ENCODE results near the gene RNF220.
"Not testable (repeated sequence)": the region's sequence is repeated elsewhere in the genome, so short reads cannot be mapped to it uniquely, and the experiment has no call there.

The RNF220 gene

DNA sequence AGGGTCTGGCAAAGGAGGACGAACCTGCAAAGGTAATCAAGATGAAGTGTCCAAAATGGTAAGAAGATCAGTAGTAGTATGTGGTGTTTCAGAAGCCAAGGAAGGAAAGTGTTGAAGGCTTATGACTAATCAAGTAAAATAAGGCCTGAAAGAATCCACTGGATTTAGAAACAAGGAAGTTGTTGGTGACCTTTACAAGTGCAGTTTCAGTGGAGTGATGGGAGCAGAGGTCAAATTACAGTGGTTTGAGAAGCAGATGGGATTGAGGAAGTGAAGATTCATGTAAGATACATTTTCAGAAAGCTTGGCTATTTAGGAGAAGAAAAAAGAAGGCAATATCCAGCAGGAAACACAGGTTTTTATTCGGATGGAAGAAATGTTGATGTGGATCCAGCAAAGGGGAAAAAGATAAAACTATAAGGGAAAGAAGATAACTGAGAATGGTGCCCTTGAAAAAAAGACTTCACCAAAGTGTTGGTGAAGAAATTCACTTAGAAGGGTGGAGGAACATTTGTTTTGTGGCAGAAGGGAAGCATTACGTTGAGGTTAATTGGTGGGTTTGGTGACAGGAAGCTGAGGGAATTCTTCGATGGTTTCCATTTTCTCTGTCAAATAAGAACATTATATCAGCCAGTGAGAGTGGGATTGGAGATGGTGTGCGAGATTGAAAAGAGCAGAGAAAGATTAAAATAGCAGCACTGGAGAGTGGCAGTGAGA, 271.6 kb downstream of the RNF220 start:
- no peak for DNase-seq (ENCODE audit: low spot score)

DNA sequence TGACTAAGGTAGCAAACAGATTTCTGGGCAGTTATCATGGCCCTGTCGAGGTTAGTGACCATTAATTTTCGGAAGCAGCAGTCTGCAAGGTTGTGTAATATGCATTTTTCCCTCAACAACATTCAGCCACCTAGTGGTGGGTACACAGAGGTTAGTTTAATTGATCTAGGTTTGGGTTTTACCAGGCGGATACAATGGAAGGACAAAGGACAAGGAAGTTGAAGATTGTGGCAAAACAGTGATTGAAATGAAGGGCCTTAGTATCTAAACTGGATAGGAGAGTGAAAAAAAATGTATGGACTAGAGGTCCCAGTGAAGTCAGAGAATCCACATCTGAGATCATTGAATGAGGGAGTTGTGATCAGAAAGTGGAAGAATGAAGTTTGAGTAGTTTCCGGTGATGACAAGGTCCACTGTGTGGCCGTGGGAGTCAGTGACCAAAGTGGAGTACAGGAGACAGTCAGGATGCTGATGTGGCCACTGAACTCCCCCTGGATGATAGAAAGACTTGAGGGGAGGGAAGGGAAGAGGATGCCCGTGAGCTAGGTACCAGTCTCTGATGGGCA, 272.2 kb downstream of the RNF220 start:
- peak; percentile 27 for DNase-seq (ENCODE audit: low spot score)

DNA sequence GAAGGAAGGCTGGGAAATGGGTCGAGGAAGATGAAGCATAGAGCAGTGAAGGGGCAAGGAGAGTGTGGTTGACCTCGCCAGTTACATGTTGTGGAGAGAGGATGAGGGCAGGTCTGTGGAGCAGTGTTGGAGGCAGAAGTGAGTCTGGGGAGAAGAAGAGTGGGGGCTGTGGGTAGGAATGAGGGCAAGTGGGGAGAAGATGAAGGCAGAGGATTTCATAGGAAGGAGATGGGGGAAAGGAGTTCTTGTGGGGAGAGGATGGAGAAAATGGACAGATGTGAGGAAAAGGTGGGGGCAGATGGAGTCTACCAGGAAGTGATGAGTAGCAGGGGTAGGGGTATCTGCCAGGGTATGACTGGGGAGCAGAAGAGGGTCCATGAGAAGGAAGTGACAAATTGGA, 273.1 kb downstream of the RNF220 start:
- DNase-seq (ENCODE audit: low spot score), result no peak

DNA sequence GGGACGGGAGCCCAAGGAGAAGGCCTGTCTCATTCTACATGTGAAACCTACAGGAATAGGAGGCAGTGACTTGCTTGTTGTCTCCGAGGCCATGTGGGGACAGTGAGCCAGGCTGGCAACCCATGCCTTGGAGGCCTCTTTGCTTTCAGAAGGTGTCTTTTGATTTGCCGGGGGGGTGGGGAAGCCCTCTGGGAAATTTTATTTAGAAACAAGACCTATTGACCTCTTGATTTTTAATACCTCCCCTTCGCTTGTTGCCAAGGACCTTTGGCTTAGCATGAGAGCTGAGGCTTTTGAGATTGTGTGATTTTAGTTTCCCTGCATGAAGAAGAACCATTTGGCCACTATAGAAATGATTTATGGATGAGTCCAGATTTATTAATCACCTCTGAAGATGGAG, 273.6 kb downstream of the RNF220 start:
- no peak for DNase-seq (ENCODE audit: low spot score)

GRCh38 chr1:44679468-44679867, 274.4 kb downstream of the RNF220 start:
- no peak for DNase-seq (ENCODE audit: low spot score)

DNA sequence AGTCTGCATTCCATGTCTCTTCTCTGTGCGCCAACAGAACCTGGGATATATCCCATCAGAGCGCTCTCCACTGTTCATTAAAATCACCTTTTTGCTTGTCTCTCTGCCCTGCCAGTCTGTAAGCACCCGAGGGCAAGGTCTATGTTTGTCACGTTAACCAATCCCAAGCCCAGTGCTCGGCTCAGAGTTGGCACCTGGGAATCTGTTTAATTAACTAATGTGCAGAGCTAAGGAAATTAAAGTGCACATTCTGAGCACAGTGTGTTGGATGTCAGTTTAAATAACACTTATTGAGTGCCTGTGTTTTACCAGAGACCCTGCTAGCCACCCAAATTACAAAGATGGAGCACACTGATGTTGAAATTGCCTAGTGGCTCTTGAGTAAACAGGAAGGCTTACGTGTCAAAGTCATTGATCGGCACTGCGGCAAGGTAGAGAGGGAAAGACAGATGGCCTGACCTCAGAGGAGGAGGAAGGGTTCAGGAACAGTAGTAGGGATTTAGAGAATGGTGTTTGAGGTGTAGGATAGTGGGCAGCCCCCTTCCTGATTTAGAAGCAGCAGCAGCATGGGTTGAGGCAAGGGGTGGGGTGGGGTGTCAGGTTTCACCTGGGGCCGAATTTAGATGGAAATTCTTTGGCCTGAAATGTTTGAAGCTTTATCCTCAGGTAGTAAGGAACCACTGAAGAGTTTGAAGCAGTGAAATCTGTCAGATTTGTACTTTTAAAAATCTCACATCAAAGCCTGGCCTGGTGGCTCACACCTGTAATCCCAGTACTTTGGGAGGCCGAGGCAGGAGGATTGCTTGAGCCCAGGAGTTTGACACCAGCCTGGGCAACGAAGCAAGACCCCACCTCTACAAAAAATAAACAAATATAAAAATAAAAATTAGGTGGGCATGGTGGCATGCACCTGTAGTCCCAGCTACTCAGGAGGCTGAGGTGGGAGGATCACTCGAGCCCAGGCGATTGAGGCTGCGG, 277.1 kb downstream of the RNF220 start:
- no peak for DNase-seq (ENCODE audit: low spot score)

DNA sequence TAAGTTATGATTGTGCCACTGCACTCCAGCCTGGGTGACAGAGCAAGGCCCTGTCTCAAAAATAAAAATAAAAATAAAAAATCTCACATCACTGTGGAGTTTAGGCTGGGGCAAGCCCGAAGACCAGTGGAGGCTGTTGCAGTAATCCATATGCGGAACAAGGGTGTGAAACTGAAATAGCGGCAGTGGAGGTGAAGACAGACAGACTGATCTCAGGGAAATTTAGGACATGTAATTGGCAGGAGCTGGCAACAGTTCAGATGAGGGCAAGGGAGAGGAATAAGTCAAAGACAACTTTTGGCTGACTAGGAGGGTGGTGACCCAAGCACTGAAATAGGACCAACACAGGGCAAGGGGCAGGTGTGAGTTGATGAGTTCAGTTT, 277.8 kb downstream of the RNF220 start:
- DNase-seq (ENCODE audit: low spot score), result no peak

DNA sequence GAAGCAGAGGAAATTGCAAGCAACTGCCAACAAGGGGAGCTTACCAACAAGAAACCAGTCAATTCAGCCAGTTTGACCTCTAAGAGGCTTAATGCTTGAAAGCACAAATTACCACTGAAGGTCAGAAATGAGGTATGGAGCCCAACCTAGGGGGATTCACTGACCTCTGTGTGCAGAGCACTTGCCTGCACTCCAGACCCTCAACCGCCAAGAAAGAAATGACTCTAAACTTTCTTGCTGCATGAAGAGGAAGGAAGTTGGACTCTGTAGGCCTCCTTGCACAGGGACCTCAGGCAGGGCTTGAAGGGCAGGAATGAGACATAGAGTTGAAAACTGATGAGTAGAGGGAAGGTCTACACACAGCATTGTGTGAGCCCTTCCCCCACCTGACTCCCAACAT, 279.5 kb downstream of the RNF220 start:
- no peak for DNase-seq (ENCODE audit: low spot score)

GRCh38 chr1:44685218-44685617, 280.2 kb downstream of the RNF220 start:
- DNase-seq (ENCODE audit: low spot score), result no peak

GRCh38 chr1:44685881-44686280, 280.8 kb downstream of the RNF220 start:
- no peak for DNase-seq (ENCODE audit: low spot score)

DNA sequence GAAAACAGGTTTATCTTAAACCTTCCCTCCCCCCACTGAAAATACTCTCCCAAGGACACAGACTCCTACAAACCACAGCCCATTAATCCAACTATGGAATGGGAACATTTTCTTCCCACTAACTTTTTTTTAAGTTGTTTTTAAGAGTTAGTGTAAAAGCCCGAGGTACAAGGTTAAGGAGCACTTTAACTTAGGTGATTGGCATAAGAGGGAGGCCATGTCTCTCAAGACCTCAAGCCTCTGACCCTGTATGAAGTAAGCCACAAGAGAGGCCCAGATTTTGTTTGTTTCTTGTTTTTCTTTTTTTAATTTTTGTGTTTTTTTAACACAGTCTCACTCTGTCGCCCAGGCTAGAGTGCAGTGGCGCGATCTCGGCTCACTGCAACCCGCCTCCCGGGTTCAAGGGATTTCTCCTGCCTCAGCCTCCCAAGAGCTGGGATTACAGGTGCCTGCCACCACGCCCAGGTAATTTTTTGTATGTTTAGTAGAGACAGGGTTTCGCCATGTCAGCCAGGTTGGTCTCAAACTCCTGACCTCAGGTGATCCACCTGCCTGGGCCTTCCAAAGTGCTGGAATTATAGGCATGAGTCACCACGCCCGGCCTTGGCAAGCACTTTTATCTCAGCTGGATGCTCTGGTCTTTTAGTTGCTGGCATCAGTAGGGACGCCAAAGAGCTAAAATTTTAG, 283.8 kb downstream of the RNF220 start:
- no peak for DNase-seq (ENCODE audit: low spot score)

DNA sequence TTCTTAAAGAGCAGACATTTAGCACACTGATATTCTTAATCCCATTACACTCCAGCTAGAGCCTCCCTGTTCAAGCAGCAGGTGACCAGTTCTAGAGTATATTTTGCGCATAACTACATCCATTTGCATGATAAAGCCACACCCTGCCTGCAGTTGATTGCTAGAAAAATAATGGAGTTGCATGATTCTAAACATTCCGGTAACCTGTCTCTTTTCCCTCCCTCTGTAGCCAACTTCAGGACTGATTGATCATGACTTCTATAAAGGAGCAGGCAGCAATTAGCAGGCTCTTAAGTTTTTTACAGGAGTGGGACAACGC, 284.4 kb downstream of the RNF220 start:
- DNase-seq (ENCODE audit: low spot score), result no peak

- no peak for DNase-seq (ENCODE audit: low spot score)
Observed at GRCh38 chr1:44693159-44693558, 288.1 kb downstream of the RNF220 start.

DNA sequence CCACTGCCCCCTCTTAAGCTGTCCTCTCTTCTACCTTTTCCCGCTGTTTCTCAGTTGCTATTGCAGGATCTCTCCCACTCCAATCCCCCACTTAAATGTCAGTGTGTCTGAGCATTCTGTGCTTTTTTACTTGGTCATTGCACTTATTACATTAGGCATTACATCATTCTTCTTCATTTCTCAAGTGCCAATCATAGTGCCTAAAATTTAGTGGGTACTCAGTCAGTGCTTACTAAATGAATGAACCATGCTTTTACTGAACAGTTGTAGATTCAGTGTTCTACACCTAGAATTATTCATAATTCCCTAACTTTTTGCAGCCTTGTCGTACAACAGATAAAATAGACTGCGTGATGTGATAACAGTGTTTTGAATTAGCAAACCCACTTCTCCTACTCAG, 288.8 kb downstream of the RNF220 start:
- DNase-seq (ENCODE audit: low spot score), result no peak

GRCh38 chr1:44694863-44695478, 289.9 kb downstream of the RNF220 start:
- no peak for DNase-seq (ENCODE audit: low spot score)

DNA sequence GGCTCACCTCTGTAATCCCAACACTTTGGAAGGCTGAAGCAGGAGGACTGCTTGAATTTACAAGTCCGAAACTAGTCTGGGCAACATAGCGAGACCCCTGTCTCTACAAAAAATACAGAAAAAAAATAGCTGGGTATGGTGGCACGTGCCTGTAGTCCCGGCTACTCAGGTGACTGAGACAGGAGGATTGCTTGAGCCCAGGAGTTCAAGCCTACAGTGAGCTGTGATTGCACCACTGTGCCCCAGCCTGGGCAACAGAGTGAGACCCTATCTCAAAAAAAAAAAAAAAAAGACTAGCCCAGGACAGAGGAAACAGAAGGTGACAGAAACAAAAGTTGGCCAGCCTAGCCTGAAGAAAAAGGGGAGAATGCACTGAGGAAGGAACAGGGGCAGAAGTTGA, 290.6 kb downstream of the RNF220 start:
- no peak for DNase-seq (ENCODE audit: low spot score)

DNA sequence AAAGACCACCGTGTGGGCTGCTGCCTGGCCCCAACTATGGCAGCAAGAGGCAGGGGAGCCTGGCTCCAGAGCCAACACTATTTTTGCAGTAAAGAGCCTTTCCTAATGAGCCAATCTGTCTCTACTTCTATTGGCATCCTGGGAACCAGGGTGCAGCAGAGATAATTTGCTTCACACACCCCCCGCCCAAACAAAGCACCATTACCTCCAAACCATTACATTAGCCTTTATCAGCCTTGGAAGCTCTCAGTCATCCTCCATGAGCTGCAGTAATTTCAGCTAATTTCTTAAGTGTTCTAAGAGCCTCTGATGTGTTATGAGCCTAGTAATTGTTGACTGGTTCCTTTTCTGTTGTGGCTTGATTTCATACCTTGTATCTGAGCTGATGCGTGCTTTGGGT, 291.0 kb downstream of the RNF220 start:
- no peak for DNase-seq (ENCODE audit: low spot score)

GRCh38 chr1:44696789-44697345, 291.8 kb downstream of the RNF220 start:
- no peak for DNase-seq (ENCODE audit: low spot score)

GRCh38 chr1:44698138-44698537, 293.1 kb downstream of the RNF220 start:
- DNase-seq (ENCODE audit: low spot score), result no peak

DNA sequence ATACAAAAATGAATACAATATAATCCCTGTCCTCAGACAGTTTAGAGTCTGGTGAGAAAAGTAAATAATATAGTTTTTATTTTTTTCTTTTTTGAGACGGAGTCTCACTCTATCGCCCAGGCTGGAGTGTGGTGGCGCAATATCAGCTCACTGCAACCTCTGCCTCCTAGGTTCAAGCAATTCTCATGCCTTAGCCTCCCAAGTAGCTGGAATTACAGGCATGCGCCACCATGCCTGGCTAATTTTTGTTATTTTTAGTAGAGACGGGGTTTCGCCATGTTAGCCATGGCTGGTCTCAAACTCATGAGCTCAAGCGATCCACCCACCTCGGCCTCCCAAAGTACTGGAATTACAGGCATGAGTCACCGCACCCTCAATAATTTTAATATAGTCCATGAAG, 294.3 kb downstream of the RNF220 start:
- DNase-seq (ENCODE audit: low spot score), result not testable (repeated sequence)

- DNase-seq (ENCODE audit: low spot score), result no peak
Observed at GRCh38 chr1:44700573-44700972, 295.5 kb downstream of the RNF220 start.

All from SK-N-DZ (cell line).